Hepatocyte (in vitro differentiated cells): ENCODE results near the gene GATC.

Experiments used
- EZH2 ChIP-seq: fragments of 200-600 bp; sonication (generic); IDR thresholded peaks from 2 replicates; pipeline ENCODE4 v1.6.1; 2016; ENCODE audit warnings: antibody characterized with exemption, mild to moderate bottlenecking, borderline replicate concordance
- TF ChIP-seq, protein P1 (sequence below): fragments of 200-600 bp; sonication (generic); IDR thresholded peaks from 2 replicates; pipeline ENCODE4 v1.5.1; 2016; ENCODE audit warnings: antibody characterized with exemption, mild to moderate bottlenecking; ENCODE audit not compliant: poor library complexity

DNA sequence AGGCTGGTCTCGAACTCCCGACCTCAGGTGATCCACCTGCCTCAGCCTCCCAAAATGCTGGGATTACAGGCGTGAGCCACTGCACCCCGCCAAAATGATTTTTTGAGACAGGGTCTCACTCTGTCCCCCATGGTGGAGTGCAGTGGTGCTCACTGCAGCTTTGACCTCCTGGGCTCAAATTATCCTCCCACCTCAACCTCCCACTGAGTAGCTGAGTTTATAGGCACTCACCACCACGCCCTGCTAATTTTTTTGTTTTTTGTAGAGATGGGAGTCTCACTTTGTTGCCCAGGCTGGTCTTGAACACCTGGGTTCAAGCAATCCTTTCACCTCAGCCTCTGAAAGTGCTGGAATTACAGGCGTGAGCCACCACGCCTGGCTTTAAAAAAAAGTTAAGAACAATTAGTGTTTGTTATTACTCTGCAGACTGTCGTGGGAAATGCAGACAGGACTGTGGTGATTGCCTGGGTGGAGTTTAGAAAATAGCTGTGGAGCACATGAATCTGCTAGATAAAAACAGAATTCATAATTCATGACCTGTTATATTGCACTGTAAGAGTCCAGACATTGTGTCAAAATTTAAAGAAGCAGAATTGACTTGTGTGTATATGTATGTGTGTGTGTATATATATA, 17.5 kb upstream of the GATC start:
- TF ChIP-seq, protein P1, sequence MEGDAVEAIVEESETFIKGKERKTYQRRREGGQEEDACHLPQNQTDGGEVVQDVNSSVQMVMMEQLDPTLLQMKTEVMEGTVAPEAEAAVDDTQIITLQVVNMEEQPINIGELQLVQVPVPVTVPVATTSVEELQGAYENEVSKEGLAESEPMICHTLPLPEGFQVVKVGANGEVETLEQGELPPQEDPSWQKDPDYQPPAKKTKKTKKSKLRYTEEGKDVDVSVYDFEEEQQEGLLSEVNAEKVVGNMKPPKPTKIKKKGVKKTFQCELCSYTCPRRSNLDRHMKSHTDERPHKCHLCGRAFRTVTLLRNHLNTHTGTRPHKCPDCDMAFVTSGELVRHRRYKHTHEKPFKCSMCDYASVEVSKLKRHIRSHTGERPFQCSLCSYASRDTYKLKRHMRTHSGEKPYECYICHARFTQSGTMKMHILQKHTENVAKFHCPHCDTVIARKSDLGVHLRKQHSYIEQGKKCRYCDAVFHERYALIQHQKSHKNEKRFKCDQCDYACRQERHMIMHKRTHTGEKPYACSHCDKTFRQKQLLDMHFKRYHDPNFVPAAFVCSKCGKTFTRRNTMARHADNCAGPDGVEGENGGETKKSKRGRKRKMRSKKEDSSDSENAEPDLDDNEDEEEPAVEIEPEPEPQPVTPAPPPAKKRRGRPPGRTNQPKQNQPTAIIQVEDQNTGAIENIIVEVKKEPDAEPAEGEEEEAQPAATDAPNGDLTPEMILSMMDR = no peak
- TF ChIP-seq EZH2 = no peak
